ENCODE measurements around the gene MAST3.
"Not testable (repeated sequence)": the region's sequence is repeated elsewhere in the genome, so short reads cannot be mapped to it uniquely, and the experiment has no call there.

MAST3 gene

DNA sequence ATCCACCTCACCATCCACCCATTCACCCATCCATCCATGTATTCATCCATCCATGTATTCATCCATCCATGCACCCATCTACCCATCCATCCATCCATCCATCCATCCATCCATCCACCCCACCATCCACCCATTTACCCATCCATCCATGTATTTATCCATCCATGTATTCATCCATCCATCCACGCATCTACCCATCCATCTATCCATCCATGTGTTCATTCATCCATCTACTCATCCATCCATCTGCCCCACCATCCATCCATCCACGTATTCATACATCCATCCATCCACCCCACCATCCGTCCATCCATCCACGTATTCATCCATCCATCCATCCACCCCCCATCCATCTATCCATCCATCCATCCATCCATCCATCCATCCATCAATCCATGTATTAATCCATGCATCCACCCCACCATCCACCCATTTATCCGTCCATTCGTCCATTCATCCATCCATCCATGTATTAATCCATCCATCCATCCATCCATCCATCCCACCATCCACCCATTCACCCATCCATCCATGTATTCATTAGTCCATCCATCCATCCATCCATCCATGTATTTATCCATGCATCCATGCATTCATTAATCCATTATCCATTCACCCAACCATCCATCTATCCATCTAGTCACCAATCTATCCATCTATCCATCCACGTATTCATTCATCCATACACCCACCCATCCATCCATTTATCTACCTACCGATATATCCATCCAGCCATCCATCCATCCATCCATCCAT lies 13.5 kb upstream of the MAST3 start:
- DNase-seq (ENCODE audit: low read depth, low spot score): no peak
- TF ChIP-seq, protein P1, sequence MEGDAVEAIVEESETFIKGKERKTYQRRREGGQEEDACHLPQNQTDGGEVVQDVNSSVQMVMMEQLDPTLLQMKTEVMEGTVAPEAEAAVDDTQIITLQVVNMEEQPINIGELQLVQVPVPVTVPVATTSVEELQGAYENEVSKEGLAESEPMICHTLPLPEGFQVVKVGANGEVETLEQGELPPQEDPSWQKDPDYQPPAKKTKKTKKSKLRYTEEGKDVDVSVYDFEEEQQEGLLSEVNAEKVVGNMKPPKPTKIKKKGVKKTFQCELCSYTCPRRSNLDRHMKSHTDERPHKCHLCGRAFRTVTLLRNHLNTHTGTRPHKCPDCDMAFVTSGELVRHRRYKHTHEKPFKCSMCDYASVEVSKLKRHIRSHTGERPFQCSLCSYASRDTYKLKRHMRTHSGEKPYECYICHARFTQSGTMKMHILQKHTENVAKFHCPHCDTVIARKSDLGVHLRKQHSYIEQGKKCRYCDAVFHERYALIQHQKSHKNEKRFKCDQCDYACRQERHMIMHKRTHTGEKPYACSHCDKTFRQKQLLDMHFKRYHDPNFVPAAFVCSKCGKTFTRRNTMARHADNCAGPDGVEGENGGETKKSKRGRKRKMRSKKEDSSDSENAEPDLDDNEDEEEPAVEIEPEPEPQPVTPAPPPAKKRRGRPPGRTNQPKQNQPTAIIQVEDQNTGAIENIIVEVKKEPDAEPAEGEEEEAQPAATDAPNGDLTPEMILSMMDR (IDR thresholded peaks at IDR 0.05; ENCODE audit: low read depth, low read length): no peak
- in situ Hi-C loops (cut with HindIII; ENCODE audit: low sequenced_read_pairs): no loop called here
- H3K4me3 ChIP-seq (ENCODE audit: low read depth, low read length): no peak overlapping the region

DNA sequence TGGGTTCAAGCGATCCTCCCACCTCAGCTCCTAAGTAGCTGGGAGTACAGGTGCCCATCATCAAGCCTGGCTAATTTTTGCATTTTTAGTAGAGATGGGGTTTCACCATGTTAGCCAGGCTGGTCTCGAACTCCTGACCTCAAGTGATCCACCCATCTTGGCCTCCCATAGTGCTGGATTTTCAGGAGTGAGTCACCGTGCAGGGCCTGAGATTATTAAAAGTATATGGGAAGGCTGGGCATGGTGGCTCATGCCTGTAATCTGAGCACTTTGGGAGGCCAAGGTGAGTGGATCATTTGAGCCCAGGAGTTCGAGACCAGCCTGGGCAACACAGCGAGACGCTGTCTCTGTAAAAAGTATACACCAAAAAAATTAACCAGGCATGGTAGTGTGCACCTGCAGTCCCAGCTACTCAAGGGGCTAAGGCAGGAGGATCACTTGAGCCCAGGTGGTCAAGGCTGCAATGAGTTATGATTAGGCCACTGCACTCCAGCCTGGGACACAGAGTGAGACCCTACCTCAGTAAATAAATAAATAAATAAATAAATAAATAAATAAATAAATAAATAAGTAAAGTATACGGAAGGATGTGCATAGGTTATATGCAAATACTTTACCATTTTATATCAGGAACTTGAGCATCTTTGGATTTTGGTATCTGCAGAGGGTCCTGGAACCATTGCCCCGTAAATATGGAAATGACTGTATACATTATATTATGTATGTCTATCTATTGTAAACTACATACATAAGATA lies 11.7 kb upstream of the MAST3 start:
- in situ Hi-C loops (cut with HindIII; ENCODE audit: low sequenced_read_pairs): no loop called here
- DNase-seq (ENCODE audit: low read depth, low spot score): no peak
- H3K4me3 ChIP-seq (ENCODE audit: low read depth, low read length): no peak overlapping the region
- TF ChIP-seq, protein P1 (IDR thresholded peaks at IDR 0.05; ENCODE audit: low read depth, low read length): no peak

DNA sequence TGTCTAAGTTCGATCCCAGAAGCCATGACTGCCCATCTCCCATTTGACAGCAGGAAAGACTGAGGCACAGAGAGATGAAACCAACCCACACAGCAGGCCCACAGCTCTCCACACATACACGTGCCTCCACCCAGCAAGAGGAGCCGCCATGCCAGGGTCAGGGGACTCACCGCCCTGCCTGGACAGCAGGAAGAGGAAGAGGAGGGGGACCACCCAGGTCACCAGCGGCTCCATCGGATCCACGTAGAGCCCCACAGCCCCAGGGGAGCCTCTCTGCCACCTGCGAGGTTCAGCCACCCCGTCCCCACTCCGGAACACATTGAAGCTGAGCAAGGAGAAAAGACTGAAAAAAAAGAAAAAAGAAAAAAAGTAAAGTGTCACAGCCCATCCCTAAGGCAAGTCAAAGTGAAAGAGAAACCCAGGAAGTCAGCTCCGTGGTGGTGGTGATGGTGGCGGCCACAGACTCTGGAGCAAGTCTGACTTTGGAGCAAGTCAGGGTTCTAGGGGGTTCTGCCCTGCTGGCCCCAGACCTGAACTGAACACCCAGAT lies 10.9 kb upstream of the MAST3 start, which contains the start of gene IL12RB1:
Gene IL12RB1 (minus strand): TSS at position 345 of the 549 bp plus-strand sequence. CDS start 111 bp downstream, at position 234.
- H3K4me3 ChIP-seq (ENCODE audit: low read depth, low read length): no peak within 1 kb of the TSS
- TF ChIP-seq, protein P1 (IDR thresholded peaks at IDR 0.05; ENCODE audit: low read depth, low read length): no peak
- DNase-seq (ENCODE audit: low read depth, low spot score): no peak
- in situ Hi-C loops (cut with HindIII; ENCODE audit: low sequenced_read_pairs): no loop called here

DNA sequence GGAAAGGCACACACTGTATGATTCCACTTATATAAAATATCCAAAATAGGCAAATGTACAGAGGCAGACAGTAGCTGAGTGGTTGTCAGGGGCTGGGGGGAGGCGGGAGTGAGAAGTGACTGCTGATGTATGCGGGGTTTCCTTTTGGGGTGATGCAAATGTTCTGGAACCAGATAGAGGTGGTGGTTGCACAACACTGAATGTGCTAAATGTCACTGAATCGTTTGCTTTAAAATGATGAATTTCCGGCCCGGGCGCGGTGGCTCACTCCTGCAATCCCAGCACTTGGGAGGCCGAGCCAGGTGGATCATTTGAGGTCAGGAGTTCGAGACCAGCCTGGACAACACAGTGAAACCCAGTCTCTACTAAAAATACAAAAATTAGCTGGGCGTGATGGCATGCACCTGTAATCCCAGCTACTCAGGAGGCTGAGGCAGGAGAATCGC lies 8.5 kb upstream of the MAST3 start:
- in situ Hi-C loops (cut with HindIII; ENCODE audit: low sequenced_read_pairs); DNase-seq (ENCODE audit: low read depth, low spot score); H3K4me3 ChIP-seq (ENCODE audit: low read depth, low read length): not testable (repeated sequence)

DNA sequence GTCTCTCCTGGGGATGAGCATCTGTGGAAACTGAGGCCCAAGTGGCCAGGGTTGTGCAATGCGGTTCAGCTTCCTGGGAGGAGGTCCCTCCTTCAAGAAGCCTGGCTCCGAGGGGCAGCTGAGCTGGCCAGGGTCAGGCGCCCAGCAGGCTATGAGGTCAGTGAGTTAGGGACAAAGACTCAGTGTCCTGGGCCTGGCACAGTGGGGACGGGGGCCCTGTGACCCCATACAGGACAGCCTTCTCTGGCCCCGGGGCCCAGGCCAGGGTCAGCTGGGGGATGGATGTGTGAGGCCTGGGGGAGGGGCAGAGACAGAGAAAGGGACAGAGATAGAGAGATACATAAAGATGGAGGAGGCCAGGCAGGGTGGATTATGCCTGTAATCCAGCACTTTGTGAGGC lies 7.9 kb upstream of the MAST3 start:
- no peak overlapping the region for H3K4me3 ChIP-seq (ENCODE audit: low read depth, low read length)
- no peak for DNase-seq (ENCODE audit: low read depth, low spot score)
- in situ Hi-C loops (cut with HindIII; ENCODE audit: low sequenced_read_pairs): no loop called here
- TF ChIP-seq, protein P1 (IDR thresholded peaks at IDR 0.05; ENCODE audit: low read depth, low read length): no peak

DNA sequence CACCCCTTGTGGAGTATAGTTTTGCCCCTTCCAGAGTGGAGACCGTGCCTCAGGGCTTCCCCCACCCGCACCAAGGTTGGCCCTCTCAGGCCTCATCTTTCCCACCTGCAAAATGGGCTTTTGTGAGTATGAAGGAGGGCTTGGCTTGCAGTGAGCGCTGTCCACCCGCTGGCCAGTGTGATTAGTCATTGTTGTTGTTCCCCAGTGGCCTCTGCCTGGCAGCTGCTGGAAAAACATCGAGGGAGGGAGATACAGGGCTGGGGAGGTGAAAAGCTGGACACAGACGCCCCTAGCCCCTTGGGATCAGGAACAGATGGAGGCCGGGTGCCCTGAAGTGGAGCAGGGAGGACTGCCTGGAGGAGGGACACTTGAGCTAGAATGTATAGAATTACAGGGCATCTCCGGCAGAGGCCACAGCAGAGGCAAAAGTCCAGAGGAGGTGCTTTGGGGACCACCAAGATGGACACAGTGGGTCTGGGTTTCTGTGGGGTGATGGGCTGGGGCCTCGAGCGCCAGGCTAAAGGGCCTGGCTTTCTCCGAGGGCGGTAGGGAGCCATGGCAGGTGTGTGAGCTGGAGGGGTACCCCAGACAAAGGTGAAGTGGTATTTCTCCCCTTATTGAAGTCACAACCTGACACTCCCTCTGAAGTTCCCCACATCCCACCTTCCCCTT lies 6.9 kb upstream of the MAST3 start:
- TF ChIP-seq, protein P1 (IDR thresholded peaks at IDR 0.05; ENCODE audit: low read depth, low read length): no peak
- in situ Hi-C loops (cut with HindIII; ENCODE audit: low sequenced_read_pairs): no loop called here
- no peak overlapping the region for H3K4me3 ChIP-seq (ENCODE audit: low read depth, low read length)
- DNase-seq (ENCODE audit: low read depth, low spot score): peak; percentile 10

Measured in astrocyte of the spinal cord (primary cell).